IPS-20b (cell line): ENCODE measurements around the gene OR13C4.
"Not testable (repeated sequence)": the region's sequence is repeated elsewhere in the genome, so short reads cannot be mapped to it uniquely, and the experiment has no call there.

Source experiments
- H3K27ac ChIP-seq: one replicate; pipeline ENCODE4 v1.5.1; 2013; ENCODE audit warnings: low read length
- H3K27me3 ChIP-seq: 2 replicates; pipeline ENCODE4 v1.6.1; 2013; ENCODE audit warnings: mild to moderate bottlenecking, low read length, inconsistent platforms; ENCODE audit not compliant: insufficient read depth
- H3K36me3 ChIP-seq: 2 replicates; pipeline ENCODE4 v1.6.1; 2013; ENCODE audit warnings: low read depth, mild to moderate bottlenecking, inconsistent platforms, low read length, moderate library complexity; ENCODE audit not compliant: insufficient read depth
- H3K4me1 ChIP-seq: 2 replicates; pipeline ENCODE4 v1.6.1; 2013; ENCODE audit warnings: mild to moderate bottlenecking, control low read depth, inconsistent platforms, low read length, moderate library complexity; ENCODE audit not compliant: insufficient read depth
- H3K4me3 ChIP-seq: 2 replicates; pipeline ENCODE4 v1.5.1; 2013; ENCODE audit warnings: mild to moderate bottlenecking, low read length, inconsistent platforms
- H3K9ac ChIP-seq: 2 replicates; pipeline ENCODE4 v1.6.1; 2013; ENCODE audit warnings: low read depth, mild to moderate bottlenecking, inconsistent platforms, low read length, moderate library complexity
- H3K9me3 ChIP-seq: 2 replicates; pipeline ENCODE4 v1.6.1; 2013; ENCODE audit warnings: mild to moderate bottlenecking, low read depth, low read length, inconsistent platforms; ENCODE audit not compliant: insufficient read depth

The OR13C4 gene

DNA sequence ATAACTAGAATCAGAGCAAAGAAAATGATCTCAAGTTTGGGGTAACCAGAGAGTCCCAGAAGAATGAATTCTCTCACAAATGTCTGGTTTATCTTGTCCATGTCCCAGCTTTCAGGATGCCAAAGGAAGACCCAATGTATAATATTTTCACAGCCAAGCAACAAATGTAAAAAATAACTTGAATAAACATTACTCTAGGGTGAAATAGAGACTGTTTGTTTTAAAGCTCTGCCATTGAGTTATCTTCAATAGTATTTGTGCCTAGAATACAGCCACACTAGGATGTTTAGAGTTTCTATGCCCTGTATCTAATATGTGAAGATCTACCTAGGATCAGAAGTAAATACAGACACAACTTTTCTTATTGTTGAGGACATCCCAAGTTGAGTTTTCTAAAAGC lies at the start of gene OR13C4:
Gene OR13C4 (minus strand): TSS at position 101 of the 400 bp plus-strand sequence. CDS start 0 bp downstream, at position 101.
- H3K27ac ChIP-seq: no peak within 1 kb of the TSS
- H3K4me3 ChIP-seq: no peak within 1 kb of the TSS

DNA sequence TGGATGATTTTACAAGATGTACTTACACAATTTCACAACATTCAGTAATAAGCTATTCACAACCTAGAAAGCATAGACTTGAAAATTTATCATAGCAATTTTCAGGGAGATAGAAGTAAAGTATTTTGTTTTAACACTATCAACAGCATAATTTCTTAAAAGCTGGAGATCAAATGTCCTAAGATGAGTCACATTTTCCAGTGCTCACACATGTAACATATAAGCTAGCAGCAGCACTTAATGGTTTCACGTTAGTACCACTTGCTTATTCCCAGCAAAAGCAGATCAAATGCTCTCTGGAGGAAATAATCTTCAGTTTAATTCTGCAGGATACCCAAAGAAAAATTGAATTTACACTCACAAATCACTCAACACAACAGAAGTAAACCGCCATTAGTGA lies 48.4 kb upstream of the OR13C4 start:
- Histone ChIP-seq H3K9ac (no peak overlapping the region), H3K27ac (no peak overlapping the region), H3K4me1 (no peaks in the 10 kb centered on the region), H3K9me3 (peaks cover 6% of the 10 kb centered on the region; the same call in 1 of the 2 replicates), H3K36me3 (no peaks in the 10 kb centered on the region), H3K4me3 (no peak overlapping the region), H3K27me3 (no peaks in the 10 kb centered on the region)

More for the DNA sequence above, at the start of gene OR13C4:
- 0 out of 2 replicates have a peak, but pooled peaks cover 8% of the 10 kb centered on the region for H3K9me3 ChIP-seq
- no peaks in the 10 kb centered on the region for H3K27me3 ChIP-seq
- H3K9ac ChIP-seq: no peak within 1 kb of the TSS
- H3K4me1 ChIP-seq: no peaks in the 10 kb centered on the region; the same call in 1 of the 2 replicates
- no peaks in the 10 kb centered on the region for H3K36me3 ChIP-seq

DNA sequence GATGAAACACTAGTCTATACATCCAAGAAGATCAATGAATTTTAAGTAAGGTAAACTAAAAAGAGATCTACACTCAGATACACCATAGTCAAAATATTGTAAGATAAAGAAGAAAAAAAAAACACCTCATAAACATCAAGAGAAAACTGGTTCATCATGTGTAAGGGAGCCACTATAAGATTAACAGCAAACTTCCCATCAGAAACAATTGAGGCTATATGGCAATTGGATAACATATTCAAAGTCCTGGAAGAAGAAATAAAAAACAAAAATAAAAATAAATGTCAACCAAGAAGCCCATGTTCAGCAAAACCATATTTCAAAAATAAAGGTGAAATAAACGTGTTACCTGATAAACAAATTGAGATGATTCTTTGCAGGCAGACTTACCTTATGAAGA lies 45.6 kb upstream of the OR13C4 start:
- Histone ChIP-seq H3K4me1 (no peaks in the 10 kb centered on the region), H3K9me3 (peaks cover 6% of the 10 kb centered on the region; the same call in 1 of the 2 replicates), H3K4me3 (no peak overlapping the region), H3K9ac (no peak overlapping the region), H3K27ac (no peak overlapping the region), H3K36me3 (no peaks in the 10 kb centered on the region), H3K27me3 (no peaks in the 10 kb centered on the region)

DNA sequence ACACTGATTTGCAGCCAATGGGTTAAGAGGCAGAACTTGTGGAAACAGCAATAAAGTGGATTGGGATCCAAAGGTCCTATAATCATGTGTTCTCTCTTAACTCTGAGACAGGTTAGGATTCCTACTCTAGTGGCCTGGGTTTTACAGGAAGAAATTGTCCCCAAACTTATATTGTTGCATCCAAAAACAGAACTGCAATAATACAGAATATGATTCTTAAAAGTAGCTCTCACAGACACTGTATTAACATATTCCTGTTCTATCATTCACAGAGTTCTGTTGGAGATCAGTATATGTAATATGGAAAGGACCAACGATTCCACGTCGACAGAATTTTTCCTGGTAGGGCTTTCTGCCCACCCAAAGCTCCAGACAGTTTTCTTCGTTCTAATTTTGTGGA lies 41.9 kb upstream of the OR13C4 start, which contains the start of gene OR13C8:
Gene OR13C8 (plus strand): TSS at position 301 of the 400 bp plus-strand sequence. CDS start 0 bp downstream, at position 301.
- no peak within 1 kb of the TSS for H3K27ac ChIP-seq
- H3K4me1 ChIP-seq: no peaks in the 10 kb centered on the region
- no peaks in the 10 kb centered on the region for H3K27me3 ChIP-seq
- H3K36me3 ChIP-seq: no peaks in the 10 kb centered on the region
- H3K4me3 ChIP-seq: no peak within 1 kb of the TSS
- H3K9me3 ChIP-seq: peaks cover 6% of the 10 kb centered on the region; the same call in 1 of the 2 replicates
- H3K9ac ChIP-seq: no peak within 1 kb of the TSS

DNA sequence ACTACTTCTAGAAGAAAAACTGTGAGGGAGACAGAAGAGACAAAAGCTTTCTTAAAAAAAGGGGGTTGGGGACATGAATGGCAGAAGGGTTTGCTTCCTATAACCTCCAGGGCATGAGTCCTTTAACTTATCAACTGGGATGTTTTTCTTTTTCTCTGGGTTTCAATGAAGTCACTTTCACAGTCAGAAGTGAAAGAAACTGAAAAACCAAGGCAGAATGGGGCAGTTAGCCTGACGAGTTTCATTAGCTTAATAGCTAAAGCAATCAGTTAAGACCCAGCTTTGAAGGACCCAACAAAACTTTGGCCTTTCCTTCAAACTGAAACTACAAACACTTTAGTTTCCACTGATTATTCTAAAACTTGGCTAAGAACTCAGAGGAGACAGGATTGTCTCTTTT lies 37.3 kb upstream of the OR13C4 start:
- Histone ChIP-seq H3K27me3 (no peaks in the 10 kb centered on the region), H3K4me3 (no peak overlapping the region), H3K9me3 (no peaks in the 10 kb centered on the region), H3K27ac (no peak overlapping the region), H3K9ac (no peak overlapping the region), H3K36me3 (no peaks in the 10 kb centered on the region), H3K4me1 (no peaks in the 10 kb centered on the region)

DNA sequence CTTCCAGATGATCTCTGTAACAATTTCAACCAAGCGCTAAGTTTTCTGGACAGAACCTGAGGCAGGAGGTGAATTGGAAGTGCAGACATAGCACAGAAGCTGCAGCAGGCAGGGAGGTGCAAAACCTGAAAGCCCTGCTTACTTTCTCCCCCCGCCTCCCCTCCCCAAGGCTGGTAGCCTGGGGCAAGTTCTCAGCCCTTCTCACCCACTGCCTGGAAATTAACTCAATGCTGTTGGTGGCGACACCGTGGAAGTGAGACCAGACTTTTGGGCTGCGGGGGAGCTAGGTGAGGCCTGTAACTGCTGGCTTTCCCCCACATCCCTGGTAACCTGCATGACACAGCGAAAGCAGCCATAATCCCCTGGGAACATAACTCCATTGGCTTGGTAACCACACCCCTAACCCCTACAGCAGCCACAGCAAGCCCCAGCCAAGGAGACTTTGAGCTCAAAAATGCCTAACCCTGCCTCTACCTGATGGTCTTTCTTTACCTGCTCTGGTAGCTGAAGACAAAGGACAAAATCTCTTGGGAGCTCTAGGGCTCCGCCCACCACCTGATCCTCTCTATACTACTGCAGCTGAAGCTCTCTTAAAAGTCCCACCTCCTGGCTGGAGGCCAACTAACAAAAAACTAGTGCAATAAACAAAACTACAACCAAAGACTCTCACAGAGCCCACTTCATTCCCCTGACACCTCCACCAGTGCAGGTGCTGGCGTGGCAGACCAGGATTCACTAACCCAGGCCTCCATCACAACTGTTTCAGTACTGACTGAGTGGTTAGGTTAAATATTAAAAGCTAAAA lies 30.0 kb upstream of the OR13C4 start:
- Histone ChIP-seq H3K4me3 (no peak overlapping the region), H3K27me3 (no peaks in the 10 kb centered on the region), H3K4me1 (no peaks in the 10 kb centered on the region), H3K36me3 (no peaks in the 10 kb centered on the region), H3K9me3 (no peaks in the 10 kb centered on the region), H3K27ac (no peak overlapping the region), H3K9ac (no peak overlapping the region)

DNA sequence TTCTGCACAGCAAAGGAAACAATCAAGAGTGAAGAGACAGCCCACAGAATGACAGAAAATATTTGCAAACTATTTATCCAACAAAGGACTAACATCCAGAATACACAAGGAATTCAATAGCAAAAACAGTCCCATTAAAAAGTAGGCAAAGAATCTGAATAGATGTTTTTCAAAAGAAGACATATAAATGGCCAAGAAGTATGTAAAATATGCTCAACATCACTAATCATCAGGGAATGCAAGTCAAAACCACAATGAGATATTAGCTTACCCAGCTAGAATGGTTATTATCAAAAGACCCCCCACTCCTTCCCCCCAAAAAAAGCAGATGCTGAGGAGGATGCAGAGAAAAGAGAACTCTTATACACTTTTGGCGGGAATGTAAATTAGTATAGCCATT lies 28.5 kb upstream of the OR13C4 start:
- H3K4me1 ChIP-seq: no peaks in the 10 kb centered on the region
- no peak overlapping the region for H3K27ac ChIP-seq
- no peaks in the 10 kb centered on the region for H3K9me3 ChIP-seq
- no peaks in the 10 kb centered on the region for H3K36me3 ChIP-seq
- H3K27me3 ChIP-seq: no peaks in the 10 kb centered on the region
- no peak overlapping the region for H3K9ac ChIP-seq
- H3K4me3 ChIP-seq: no peak overlapping the region

DNA sequence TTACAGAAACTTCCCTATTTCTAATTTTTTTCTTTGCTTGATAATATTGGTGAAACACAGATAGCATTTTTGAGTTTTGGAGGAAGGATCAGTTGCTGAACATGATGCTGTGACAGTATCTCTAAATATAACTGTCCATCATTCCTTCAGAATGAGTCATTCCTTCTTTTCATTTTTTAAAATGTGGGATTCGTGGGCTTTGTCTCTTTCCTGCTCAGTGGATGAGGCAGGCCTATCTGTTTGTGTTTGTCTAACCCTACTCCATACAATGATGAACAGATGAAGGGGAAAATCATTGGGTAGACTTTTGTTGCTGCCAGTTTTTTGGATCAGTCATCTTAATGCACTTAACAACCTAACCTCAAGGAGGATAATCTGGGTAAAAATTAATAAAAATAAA lies 26.3 kb upstream of the OR13C4 start:
- no peak overlapping the region for H3K9ac ChIP-seq
- no peaks in the 10 kb centered on the region for H3K4me1 ChIP-seq
- H3K4me3 ChIP-seq: no peak overlapping the region
- no peaks in the 10 kb centered on the region for H3K36me3 ChIP-seq
- H3K27ac ChIP-seq: no peak overlapping the region
- H3K27me3 ChIP-seq: no peaks in the 10 kb centered on the region
- H3K9me3 ChIP-seq: no peaks in the 10 kb centered on the region

DNA sequence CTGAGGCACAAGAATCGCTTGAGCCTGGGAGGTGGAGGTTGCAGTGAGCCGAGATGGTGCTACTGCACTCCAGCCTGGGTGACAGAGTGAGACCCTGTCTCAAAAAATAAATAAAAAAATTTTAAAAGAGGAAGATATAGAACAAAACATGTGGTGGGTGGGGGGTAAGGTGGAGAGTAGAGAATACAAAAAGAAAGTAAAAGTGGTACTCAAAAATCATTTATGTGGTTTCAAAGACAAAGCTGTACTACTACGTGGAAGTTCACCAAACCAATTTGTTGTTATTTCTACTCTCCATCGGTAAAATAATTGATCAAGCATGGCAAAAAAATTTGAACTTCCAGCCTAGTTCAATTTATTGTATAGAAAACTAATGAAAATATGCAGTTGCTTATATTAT lies 17.6 kb upstream of the OR13C4 start:
- no peaks in the 10 kb centered on the region for H3K27me3 ChIP-seq
- no peaks in the 10 kb centered on the region for H3K9me3 ChIP-seq
- H3K9ac ChIP-seq: no peak overlapping the region
- H3K36me3 ChIP-seq: no peaks in the 10 kb centered on the region
- no peak overlapping the region for H3K4me3 ChIP-seq
- no peak overlapping the region for H3K27ac ChIP-seq
- no peaks in the 10 kb centered on the region for H3K4me1 ChIP-seq

DNA sequence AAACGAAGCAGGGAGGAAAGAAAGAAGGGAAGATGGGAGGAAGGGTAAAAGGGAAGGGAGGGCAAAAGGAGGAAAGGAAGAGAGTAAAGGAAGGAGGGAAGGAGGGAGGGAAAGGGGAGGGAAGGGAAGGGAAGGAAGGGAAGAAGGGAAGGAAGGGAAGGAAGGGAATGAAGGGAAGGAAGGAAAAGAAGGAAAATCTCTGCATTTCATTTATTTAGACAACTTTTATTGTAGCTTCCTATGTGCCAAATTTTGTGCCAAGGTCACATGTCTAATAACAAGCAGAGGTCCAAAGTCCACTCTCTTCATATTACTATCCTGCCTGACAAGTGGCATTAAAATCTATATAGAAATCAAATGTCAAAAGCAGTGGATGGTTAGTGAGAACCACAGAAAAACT lies 12.3 kb upstream of the OR13C4 start:
- H3K27me3 ChIP-seq: no peaks in the 10 kb centered on the region
- H3K9me3 ChIP-seq: no peaks in the 10 kb centered on the region
- H3K4me1 ChIP-seq: no peaks in the 10 kb centered on the region
- no peak overlapping the region for H3K4me3 ChIP-seq
- no peaks in the 10 kb centered on the region for H3K36me3 ChIP-seq
- no peak overlapping the region for H3K9ac ChIP-seq
- no peak overlapping the region for H3K27ac ChIP-seq

DNA sequence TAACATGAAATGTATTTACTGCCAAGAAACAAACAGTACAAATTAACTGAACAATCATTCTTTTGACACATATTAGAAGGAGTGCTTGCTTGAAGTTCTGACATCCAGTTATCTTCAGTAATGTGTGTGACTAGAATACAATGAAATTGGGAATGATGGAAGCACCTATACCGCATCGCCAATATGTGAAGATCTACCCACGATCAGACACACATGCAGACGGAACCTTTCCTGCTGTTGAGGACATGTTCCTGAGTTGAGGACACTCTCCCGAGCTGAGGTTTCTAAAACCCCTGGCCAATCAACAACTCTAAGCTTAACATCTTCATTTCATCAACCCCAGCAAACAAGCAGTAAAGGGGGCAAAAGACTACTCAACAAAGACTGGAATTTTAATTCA lies 9.7 kb upstream of the OR13C4 start, which contains the start of gene OR13C3:
Gene OR13C3 (minus strand): TSS at position 101 of the 400 bp plus-strand sequence. CDS start 133 bp downstream, outside the sequence.
- no peak within 1 kb of the TSS for H3K9ac ChIP-seq

DNA sequence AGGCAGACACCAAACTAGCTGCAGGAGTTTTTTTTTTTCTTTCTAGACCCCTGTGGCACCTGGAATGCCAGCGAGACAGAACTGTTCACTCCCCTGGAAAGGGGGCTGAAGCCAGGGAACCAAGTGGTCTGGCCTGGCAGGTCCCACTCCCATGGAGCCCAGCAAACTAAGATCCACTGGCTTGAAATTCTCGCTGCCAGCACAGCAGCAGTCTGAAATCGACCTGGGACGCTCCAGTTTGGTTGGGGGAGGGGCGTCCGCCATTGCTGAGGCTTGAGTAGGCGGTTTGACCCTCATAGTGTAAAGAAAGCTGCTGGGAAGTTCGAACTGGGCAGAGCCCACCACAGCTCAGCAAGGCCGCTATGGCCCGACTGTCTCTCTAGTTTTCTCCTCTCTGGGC lies 6.8 kb downstream of the OR13C4 start:
- H3K4me3 ChIP-seq, H3K36me3 ChIP-seq: not testable (repeated sequence)

More for the DNA sequence above, 9.7 kb upstream of the OR13C4 start, which contains the start of gene OR13C3:
- Histone ChIP-seq H3K27me3 (no peaks in the 10 kb centered on the region), H3K4me1 (peaks cover 4% of the 10 kb centered on the region; the same call in 1 of the 2 replicates), H3K4me3 (no peak within 1 kb of the TSS), H3K36me3 (no peaks in the 10 kb centered on the region), H3K9me3 (no peaks in the 10 kb centered on the region), H3K27ac (no peak within 1 kb of the TSS)

More for the DNA sequence above, 6.8 kb downstream of the OR13C4 start:
- H3K27me3 ChIP-seq, H3K4me1 ChIP-seq, H3K9me3 ChIP-seq, H3K9ac ChIP-seq, H3K27ac ChIP-seq: not testable (repeated sequence)
